Measurements from ENCODE around the gene TBC1D10A.

TBC1D10A gene

DNA sequence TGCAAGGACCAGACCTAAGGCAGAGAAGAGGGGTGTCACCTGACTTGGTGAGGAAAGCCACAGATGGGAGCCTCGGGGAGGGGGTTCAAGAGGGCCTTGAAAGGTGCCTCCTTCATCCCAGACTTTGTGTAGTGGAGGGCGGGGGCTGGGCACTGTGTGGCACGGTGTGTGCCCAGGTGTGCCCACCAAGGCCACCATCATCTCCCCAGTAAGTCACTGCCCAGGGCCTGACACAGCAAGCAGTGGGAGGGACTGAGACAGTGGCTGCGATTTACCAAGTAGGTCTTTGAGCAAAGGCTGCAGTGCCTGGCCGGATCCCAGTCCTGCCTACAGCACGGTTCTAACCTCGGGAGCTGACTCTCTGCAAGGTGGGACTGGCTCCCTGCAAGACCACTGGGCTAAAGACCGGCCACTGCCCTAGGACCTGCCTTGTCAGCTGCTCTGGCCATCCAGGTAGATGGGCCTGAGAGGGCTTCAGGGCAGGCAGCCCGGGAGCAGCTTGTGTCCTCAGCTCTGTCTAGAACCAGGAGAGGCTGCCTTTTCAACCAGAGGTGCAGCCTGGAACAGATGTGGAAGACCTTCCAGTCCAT lies 61.5 kb downstream of the TBC1D10A start:
- peak; percentile 41 for DNase-seq

DNA sequence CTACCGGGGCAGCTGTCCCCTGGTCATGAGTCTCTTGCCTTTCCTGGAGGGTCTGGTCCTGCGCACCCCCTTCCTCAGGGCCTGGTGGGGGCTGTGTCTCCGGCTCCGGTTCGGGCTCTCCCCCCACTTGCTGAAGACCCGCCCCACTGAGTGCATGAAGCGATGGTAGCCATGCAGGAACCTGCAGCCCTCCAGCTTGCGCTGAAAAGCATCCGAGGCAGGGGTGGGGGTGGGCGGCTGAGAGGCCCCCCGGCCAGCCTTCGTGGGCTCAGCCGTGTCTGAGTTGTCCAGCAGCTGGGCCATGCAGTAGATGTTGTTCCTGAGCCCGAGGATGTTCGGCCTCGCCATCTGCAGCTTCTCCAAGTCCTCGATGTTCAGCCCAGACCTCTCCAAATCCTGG lies 62.9 kb downstream of the TBC1D10A start:
- no peak for DNase-seq

DNA sequence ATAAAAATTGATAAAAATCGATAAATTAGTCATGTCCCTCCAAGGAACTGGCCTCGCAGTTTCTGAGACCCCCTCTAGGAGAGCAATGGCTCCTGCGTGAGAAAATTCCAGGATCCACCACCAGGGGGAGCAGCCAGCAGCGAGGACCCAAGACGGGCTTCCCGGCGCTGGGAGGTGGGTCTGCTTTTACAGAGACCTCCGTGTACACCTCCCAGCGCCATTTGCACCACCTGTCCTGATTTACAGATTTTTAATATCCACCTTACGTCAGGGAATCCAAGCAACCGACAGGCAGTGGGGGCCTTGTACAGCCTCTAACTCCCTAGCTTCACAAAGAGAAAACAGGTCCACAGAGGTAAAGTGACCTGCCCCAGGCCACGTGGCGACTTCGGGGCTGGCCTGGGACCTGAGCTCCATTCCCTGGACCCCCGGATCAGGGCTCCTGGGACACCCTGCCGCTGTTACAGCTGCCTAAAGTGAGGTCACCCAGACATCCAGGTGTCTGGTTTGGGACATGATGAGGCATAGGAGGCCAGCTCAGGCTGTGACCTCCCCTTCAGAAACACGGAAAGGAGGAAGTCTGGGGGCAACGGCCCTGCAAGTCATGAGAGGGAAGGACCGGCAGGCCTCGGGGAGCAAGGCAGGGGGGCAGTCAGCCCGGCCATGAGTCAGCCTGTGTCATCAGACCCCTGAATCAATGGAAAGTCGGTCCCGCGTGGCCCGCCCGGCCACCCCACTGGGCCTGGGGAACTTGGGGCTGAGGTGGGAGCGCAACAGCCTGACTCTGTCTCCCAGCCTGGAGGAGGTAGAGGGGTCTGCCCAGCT lies 63.6 kb downstream of the TBC1D10A start:
- peak; percentile 88 for DNase-seq

DNA sequence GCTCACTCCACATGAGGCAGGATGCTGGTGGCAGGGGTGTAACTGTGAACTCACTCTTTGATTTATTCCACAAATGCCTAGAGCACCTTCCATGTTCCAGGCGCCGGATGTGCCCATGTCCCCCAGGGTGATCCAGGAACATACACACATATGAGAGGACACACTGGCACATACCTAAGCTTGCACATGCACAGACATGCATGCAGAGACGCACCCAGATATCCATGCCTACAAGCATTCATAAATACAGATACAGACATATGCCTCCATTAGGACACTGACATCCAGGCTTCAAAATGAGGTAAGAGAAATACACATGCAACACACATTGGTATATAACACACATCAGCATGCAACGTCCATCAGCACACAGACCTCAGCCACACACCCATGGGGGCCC lies 64.6 kb downstream of the TBC1D10A start:
- no peak for DNase-seq

DNA sequence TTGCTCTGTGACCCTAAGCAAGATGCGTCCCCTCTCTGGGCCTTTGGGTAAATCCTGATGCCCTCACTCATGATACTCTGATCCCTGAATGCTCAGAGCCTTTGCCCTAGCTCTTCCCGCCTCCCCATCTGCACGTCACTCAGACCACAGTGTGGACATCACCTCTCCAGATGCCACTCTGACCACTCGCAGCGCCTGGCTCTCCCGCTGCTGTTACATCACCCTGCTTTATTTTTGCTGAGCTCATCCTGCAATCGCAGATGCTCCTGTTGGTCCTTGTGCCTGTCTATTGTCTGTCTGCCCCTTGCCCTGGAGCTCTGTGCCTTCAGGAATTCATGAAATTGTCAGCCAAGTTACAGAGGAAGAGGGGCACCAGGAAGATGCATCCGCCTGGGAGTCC lies 65.6 kb downstream of the TBC1D10A start:
- DNase-seq = no peak

DNA sequence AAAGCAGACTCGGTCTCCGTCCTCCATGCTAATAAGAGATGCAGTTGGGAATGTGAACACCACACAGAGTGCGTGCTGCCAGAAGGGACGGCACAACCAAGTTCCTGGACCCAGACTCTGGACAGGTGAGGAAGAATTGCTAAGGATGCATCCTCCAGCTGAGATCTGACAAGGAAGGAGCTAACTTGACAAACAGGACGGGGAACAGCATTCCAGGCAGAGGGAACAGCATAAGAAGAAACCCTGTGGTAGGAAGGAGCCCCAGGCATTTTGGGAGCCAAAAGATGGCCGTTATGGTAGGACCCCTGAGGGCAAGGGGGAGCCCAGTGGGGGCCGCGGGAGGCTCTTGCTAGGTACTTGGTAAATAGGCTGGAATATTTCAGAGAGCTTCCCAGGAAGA lies 66.1 kb downstream of the TBC1D10A start:
- no peak for DNase-seq

DNA sequence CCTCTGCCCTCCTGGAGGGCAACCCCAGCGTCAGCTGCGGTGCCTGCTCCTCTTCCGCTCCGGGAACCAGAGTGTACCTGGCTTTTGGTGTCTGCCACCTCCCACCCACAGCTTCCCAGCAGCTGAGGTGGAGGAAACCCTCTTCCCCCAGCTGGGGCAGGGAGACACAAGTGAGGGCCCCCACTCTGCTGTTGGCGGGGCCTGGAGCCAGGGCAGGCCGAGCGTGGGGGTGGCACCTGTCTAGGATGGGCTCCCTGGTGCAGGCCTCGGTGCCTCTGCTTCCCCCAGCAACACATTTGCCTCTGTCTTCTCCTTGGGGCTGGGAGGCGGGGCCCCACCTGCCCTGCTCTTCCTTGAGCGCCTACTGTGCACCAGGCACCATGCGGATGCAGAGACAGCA lies 66.5 kb downstream of the TBC1D10A start:
- no peak for DNase-seq

DNA sequence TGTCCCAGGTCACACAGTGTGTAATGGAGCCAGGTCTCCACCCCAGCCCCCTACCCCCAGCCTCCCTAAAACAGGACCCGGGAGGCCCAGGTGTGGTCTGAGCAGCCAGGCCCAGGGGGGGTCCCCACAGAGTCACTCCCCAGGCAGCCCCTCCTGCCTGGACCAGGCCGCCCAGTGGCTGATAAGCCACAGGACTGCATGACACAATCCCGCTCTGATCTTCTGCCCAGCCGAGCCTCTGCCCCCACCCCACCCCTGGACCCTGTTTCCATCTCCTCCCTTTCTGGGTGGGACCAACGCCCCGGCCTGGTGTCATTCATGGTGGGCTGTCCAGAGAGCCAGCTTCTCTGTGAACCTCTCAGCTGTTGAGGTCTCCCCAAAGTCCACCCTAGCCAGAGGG lies 72.4 kb downstream of the TBC1D10A start:
- no peak for DNase-seq

DNA sequence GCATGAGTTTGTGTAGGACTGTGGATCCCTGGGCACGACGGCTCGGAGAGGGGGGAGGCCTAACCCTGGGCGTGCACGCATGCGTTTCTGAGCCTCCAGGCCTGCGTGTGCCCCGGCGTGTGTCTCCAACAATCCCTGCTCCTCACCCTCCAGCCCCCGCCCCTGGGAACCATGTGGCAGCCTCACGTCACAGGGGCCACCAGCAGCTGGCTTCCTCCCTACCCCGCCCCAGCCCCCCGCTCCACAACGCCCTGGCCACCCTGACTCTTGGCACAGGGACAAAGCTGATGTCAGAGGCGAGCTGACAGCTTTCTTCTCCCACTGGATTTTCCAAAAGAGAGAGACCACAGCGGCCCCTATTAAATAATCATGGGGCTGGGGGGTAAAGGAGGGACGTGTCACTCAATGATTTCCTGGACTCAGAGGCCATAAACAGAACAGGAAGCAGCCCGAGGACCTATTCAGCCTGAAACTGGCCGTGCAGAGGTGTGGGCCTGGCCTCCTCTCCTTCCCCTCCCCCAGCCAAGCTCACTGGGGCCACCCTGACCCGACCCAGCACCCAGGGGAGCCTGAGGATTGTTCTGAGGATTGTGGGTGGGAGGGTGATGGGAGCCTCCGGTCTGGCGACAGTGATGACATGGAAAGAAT lies 73.4 kb downstream of the TBC1D10A start:
- DNase-seq = no peak

DNA sequence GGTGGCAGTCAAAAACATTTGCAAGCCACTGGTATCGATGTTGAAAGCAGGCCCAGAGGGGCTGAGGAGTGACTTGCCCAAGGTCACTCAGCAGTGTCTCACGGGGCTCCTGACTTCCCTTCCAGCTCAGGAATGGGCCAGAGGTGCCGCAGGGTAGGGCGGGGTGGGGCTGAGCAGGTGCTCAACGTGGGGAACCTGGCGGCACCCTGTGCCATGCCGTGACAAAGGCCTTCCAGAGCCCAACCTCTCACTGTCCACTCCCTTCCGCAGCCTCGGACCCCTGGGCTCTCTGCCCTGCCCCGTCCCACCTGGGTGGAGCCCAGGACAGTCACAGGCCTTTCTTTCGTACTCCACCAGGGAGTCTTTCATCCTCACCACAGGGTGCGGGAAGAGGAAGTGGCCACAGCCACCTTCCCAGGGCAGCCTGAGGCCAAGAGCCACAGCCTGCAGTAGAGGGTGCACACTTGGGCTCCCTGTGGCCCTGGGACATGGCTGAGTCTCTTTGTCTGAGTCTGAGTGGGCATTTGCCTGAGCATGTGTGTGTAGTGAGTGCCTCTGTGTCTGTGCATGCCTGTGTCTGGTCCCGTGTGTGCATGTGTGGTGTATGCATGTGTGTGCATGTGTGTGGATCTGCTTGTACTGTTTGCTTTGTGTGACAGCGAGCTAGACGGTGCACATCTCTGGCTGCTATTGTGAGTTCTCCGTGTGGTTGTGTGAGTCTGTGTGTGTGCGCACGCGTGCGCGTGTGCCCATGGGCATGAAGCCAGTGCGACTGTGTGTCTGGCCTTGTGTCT lies 74.1 kb downstream of the TBC1D10A start:
- no peak for DNase-seq

DNA sequence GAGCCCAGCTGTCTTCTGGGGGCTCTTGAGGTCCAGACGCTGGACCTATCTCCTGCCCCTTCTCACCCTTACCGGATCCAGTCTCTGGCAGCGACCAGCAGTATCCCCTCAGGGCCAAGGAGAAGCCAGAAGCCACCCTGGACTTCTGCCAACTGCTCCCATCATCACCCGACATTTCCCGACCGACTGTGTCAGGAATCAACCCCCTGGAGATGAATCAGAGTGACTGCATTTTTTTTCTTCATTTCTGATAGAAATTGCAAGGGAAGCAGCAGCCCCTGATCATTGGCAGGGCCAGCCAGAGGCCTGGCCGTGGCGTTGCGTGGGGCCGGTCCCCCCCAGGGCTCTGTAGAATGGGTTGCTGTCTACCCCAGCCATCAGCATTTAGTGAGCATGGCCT lies 75.0 kb downstream of the TBC1D10A start:
- no peak for DNase-seq

DNA sequence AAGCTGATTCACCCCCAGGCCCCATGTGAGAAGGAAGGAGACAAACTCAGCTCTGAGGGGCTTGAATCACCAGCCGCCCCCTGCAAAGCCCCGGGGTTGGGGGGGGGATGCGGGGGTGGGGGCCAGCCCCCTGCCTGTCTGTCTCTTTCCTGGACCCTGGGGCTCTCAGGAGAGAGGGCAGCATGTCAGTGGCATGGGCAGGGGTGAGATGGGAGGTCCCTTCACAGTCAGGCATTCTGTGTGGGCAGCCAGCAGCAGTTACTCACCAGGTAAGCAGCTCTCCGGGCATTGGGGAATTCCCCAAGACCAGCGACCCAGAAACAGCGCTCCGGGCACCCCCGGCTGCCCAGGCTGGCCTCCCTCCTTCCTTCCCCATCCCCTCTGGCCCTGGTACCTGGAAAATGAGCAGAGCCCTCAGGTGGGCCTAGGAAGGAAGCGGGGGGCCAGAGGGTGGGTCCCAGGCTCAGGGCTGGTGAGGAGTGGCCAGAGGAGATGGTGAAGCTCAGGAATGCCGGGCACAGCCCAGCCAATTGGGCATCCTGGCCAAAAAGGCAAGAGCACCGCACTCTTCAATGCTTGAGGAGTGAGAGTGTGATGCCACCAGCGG lies 76.0 kb downstream of the TBC1D10A start:
- peak; percentile 53 for DNase-seq

DNA sequence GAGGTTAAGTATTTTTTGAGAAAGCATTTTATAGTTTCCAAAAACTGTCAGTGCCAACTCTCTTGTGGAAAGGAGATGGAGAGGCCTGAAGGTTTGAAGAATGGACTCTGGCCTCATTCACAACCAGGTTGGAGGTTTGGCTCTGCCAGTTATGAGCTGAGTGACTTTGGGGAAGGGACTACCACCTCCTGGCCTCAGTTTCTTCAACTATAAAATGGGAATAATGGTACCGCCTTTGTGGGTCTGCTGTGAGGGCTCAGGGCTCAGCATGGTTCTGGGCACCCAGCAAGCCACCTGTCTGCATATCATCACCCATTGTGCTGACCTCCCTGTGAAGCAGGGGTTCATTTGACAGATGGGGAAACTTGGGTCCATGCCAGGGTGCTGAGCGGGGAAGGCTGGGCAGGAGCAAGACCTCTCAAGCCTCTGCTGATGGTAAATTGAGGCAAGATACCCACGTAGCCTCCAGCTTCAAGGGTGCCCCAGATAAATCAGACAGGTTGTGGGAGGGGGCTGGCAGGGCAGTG lies 76.6 kb downstream of the TBC1D10A start:
- DNase-seq = no peak

DNA sequence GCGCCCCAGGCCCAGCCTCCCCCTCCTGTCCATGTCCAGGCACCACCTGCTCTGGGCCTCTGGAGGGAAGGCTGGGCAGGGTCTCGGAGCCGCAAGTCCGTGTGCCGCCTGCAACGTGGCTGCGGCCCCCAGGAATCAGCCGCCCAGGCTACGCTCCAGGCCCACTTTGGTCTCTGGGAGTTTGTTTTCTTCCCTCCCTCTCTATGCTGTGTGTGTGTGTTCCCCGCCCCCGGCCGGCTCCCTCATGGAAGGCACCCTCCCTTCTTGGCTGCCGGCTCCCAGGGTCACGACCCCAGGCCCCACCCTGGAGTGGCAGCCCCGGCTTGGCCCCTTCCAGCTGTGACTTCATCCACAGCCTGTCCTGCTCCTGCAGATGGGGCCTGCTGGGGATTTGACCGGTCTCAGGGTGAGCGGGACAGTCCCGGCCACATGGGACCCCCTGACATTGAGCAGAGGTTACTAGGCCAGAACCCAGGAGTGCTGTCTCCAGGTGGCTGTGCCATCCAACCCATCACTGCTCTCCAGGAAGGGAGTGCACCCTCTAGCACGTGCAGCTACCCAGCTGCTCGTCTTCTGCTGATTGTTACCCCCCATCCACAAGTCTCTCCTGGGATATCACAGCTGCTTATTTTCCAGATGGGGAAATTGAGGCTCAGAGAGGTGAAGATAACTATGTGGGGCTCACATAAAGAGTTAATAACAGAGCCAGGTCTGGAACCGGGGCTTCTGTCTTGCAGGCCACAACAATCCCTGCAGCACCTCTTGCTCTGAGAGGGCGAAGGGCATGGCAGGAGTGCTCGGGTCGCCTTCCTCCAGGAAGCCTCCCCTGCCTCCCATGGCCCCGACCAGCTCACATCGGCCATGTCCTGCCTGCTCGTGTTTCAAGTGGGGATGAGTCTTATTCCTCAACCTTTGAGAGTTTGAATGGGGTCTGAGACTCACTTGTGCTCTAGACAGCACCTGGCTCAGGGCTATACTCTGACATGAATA lies 77.4 kb downstream of the TBC1D10A start:
- DNase-seq = no peak

DNA sequence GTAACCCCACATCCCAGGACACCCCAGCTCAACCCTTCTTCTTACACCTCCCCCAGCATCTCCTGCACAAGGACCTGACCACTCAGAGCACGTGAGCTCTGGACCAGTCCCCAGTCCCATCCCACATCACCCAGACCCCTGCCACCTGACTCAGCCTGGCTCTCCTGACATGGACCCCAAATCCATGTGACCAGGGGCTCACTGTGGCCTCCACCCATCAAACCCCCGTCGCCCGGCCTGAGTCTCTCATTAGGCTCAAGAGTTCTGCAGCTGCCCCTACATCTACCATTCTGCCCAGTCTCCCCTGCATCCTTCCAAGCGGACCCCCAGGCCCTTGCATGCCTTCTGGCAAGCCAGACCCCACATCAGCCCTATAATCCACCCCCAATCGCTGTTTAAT lies 78.3 kb downstream of the TBC1D10A start:
- no peak for DNase-seq

DNA sequence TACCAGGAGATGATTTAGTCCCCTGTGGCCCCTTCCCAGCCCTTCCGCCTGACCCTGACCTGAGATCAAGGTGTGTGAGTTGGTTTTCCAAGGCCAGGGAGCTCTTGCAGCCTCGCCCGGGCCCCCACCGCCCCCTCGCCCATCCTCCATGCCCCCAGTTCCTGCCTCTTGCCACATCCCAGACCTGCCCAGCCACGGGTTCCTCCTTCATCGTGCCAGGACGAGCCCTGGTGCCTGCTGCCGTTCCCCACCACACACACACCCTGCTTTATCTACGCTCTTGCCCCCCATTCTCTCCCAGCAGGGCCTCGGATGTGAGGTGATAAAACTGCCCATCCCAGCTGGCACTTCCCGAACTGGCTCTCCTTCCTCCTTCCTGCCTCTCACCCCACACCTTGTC lies 78.8 kb downstream of the TBC1D10A start:
- no peak for DNase-seq

DNA sequence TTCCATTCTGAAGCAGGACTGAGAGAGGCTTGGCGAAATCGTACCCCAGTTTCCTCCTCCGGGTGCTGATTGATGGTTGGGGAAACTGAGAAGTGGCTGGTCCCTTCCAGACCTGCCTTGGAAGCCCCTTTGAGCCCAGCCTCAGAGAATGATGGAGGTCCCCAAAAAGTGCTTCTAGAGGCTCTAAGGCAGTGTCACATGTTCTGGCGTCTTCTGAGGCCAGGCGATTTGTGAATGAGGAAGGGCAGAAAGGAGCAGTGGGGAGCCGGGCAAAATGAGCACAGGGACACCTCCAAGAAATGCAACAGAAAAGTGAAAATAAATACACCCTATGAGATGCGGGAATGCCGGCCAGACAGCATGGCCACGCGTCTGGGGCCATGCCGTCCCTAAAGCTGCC lies 79.2 kb downstream of the TBC1D10A start:
- no peak for DNase-seq

DNA sequence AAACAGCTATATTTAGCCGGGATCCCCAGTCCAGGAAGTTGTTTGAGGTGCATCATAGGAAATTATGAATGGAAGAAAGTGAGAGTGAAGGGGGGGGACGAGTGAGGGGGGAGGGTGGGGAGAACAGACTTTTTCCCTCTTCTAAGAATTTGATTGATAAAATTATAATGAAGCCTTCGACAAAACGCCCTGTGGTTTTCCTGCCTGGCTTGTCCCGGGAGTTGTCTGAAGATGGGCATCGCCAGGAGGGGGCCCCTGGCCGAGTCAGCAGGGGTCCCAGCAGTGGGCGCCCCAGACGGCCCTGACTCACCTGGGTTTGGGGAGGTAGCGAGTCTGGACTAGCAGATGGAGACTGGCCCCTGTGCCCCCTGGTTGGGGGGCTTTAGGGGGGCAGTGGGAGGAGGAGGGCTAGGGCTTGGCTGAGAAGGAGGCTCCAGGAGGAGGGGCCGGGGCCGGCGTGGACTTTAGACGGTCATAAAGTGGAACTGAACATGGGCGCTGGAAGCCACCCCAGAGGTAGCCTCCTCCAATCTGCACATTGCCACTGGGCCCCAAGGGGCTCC lies 79.8 kb downstream of the TBC1D10A start:
- no peak for DNase-seq

DNA sequence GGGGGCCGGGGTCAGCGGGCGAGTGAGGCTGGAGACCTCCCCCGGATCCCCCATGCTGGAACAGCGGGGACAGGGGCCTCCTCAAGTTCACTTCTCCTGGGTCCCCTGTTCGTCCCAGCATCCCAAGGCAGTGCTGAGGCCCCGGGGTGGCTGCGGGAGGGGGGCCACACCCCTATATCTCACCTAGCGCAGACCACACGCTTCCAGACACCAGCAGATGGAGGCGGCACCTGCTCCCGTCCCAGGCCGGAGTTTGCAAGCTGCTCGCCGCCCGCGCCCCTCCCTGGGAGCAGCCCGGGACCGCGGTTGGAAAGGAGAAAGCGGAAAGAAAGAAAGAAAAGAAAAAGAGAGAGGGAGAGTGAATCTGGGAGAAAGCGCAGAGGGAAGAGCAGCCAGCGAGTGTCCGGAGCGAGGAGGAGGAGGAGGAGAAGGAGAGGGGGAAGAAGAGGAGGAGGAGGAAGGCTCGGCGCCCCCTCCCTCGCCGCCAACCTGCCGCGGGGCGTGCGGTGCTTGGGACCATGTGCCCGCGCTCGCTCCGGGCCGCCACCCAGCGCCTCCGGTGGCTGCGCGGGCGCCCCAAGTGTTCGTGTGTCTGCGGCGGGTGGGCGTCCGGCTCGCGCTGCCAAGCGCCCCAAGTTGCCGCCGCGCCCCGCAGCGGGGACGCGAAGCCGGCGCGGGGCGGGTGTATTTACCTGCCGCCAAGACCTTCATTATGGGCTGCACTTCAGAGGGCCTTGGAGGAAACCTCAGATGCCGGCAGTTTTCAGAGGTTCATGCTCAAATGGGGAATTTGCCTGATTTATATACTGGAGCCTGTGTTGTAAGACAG lies 80.5 kb downstream of the TBC1D10A start, which contains the start of gene LIF:
Gene LIF (minus strand): TSS at position 775 of the 829 bp plus-strand sequence. CDS start 64 bp downstream, at position 711.
- DNase-seq = peak; percentile 83

Data from activated CD4-positive, alpha-beta T cell treated with anti-CD3 and anti-CD28 coated beads, Interleukin-10, Interleukin-2, amounts not matched to agents 100 ng/mL and 50 ng/mL, durations not matched to agents 16 hours and 8 hours (primary cell).